PC-3 (cell line): ENCODE measurements around the gene CALHM2. TPM values are rescaled to one million over a fixed set of nuclear protein-coding genes. Genes with fewer than 3 reads are reported as not detected.

ENCODE experiments used
- ATAC-seq: fragments of 200-7000 bp; cut with Tn5 transposase; 2 replicates; pipeline ENCODE4 v1.9.1; 2020; ENCODE audit warnings: mild to moderate bottlenecking, moderate library complexity
- BruUV-seq: library from RNA; stranded (reverse); fragments of 400-500 nt; replicated peaks from 2 replicates; lab custom pipeline; 2021; lab: Mats Ljungman, UMichigan
- CTCF ChIA-PET: fragments of 300-600 bp; sonication (Branson Sonifier 250); formaldehyde crosslinking; loops from one replicate; lab custom pipeline; 2022; ENCODE audit warnings: antibody characterized with exemption; lab: Charles Lee
- POLR2A ChIA-PET: fragments of 300-600 bp; sonication (Branson Sonifier 250); formaldehyde crosslinking; loops from one replicate; lab custom pipeline; 2022; ENCODE audit warnings: antibody characterized with exemption; ENCODE audit not compliant: unreplicated experiment; lab: Charles Lee
- DNase-seq: peaks from one replicate; pipeline ENCODE4 v3.0.0-alpha.2; 2015
- H2AFZ ChIP-seq: fragments of 300-600 bp; sonication (generic); 2 replicates; pipeline ENCODE4 v1.6.0; 2016; ENCODE audit warnings: antibody characterized with exemption, low read length
- H3F3A ChIP-seq: fragments of 300-600 bp; sonication (generic); one replicate; pipeline ENCODE4 v1.6.0; 2017; ENCODE audit warnings: antibody characterized with exemption, low read length, control low read depth, mild to moderate bottlenecking; ENCODE audit not compliant: unreplicated experiment
- H3K27ac ChIP-seq: fragments of 300-600 bp; sonication (generic); 2 replicates; pipeline ENCODE4 v1.5.1; 2016; ENCODE audit warnings: mild to moderate bottlenecking, low read length
- H3K27me3 ChIP-seq: fragments of 300-600 bp; sonication (generic); 2 replicates; pipeline ENCODE4 v1.6.1; 2016; ENCODE audit warnings: low read length, mixed read lengths
- H3K36me3 ChIP-seq: fragments of 300-600 bp; sonication (generic); 2 replicates; pipeline ENCODE4 v1.6.1; 2016; ENCODE audit warnings: low read depth, mixed run types, low read length, mixed read lengths
- H3K4me1 ChIP-seq: fragments of 300-600 bp; sonication (generic); 2 replicates; pipeline ENCODE4 v1.5.1; 2016; ENCODE audit warnings: low read length; ENCODE audit not compliant: insufficient read depth
- H3K4me2 ChIP-seq: fragments of 300-600 bp; sonication (generic); 2 replicates; pipeline ENCODE4 v1.6.0; 2016; ENCODE audit warnings: low read length
- H3K4me3 ChIP-seq: fragments of 300-600 bp; sonication (generic); 2 replicates; pipeline ENCODE4 v1.5.1; 2016; ENCODE audit warnings: mild to moderate bottlenecking, low read length, mixed read lengths
- H3K79me2 ChIP-seq: fragments of 300-600 bp; sonication (generic); 2 replicates; pipeline ENCODE4 v1.6.1; 2017; ENCODE audit warnings: low read length, mixed read lengths
- H3K9ac ChIP-seq: fragments of 300-600 bp; sonication (generic); 2 replicates; pipeline ENCODE4 v1.6.0; 2016; ENCODE audit warnings: mild to moderate bottlenecking, low read length
- H3K9me2 ChIP-seq: fragments of 300-600 bp; sonication (generic); replicated peaks from 2 replicates; pipeline ENCODE4 v1.6.1; 2016; ENCODE audit warnings: mixed run types, low read length, mixed read lengths
- H3K9me3 ChIP-seq: fragments of 300-600 bp; sonication (generic); 2 replicates; pipeline ENCODE4 v1.6.1; 2016; ENCODE audit warnings: low read length, mixed read lengths
- H4K20me1 ChIP-seq: fragments of 300-600 bp; sonication (generic); 2 replicates; pipeline ENCODE4 v1.6.1; 2016; ENCODE audit warnings: low read length, mixed read lengths
- EZH2 ChIP-seq: fragments of 300-600 bp; sonication (generic); IDR thresholded peaks from one replicate; pipeline ENCODE4 v1.6.1; 2017; ENCODE audit warnings: antibody characterized with exemption, mild to moderate bottlenecking, low read length; ENCODE audit not compliant: unreplicated experiment
- EZH2phosphoT487 ChIP-seq: fragments of 300-600 bp; sonication (generic); IDR thresholded peaks from 2 replicates; pipeline ENCODE4 v1.6.1; 2018; ENCODE audit warnings: mild to moderate bottlenecking, antibody characterized with exemption, low read length, borderline replicate concordance
- intact Hi-C: fragments of 100-400 bp; cut with micrococcal nuclease; formaldehyde crosslinking; loops from 2 replicates; pipeline ENCODE4 v1.9.0; 2023
- total RNA-seq: library from RNA; depleted of rRNA; stranded (reverse); fragments of >200 nt; gene quantifications from 2 replicates; pipeline ENCODE4 v1.2.3, GENCODE V29; 2014
- TF ChIP-seq, protein P1 (sequence below): fragments of 300-600 bp; sonication (generic); conservative IDR thresholded peaks from 2 replicates; pipeline ENCODE4 v1.5.1; 2017; ENCODE audit warnings: antibody characterized with exemption, low read depth, mild to moderate bottlenecking, low read length

CALHM2 gene
- total RNA-seq, 1 experiment from 2014 or later: 1.3 TPM

GRCh38 chr10:103463499-103463898 is 11.3 kb upstream of the CALHM2 start:
- H3K9me3 ChIP-seq: no peaks in the 10 kb centered on the region
- no peak for DNase-seq
- intact Hi-C loops: no loop called here
- no peaks in the 10 kb centered on the region for H3K27me3 ChIP-seq
- H3K4me1 ChIP-seq: no peaks in the 10 kb centered on the region
- BruUV-seq: no TSS peak
- no peaks in the 10 kb centered on the region for H3K79me2 ChIP-seq
- H3K36me3 ChIP-seq: no peaks in the 10 kb centered on the region
- H3K4me3 ChIP-seq: no peak overlapping the region
- H3K27ac ChIP-seq: no peak overlapping the region
- H3F3A ChIP-seq: no peaks in the 10 kb centered on the region
- H3K9ac ChIP-seq: no peak overlapping the region
- no peak for TF ChIP-seq EZH2
- TF ChIP-seq, protein P1, sequence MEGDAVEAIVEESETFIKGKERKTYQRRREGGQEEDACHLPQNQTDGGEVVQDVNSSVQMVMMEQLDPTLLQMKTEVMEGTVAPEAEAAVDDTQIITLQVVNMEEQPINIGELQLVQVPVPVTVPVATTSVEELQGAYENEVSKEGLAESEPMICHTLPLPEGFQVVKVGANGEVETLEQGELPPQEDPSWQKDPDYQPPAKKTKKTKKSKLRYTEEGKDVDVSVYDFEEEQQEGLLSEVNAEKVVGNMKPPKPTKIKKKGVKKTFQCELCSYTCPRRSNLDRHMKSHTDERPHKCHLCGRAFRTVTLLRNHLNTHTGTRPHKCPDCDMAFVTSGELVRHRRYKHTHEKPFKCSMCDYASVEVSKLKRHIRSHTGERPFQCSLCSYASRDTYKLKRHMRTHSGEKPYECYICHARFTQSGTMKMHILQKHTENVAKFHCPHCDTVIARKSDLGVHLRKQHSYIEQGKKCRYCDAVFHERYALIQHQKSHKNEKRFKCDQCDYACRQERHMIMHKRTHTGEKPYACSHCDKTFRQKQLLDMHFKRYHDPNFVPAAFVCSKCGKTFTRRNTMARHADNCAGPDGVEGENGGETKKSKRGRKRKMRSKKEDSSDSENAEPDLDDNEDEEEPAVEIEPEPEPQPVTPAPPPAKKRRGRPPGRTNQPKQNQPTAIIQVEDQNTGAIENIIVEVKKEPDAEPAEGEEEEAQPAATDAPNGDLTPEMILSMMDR: no peak
- H2AFZ ChIP-seq: no peak overlapping the region
- H3K9me2 ChIP-seq: no peaks in the 10 kb centered on the region
- no peak overlapping the region for H3K4me2 ChIP-seq
- no peaks in the 10 kb centered on the region for H4K20me1 ChIP-seq
- ChIA-PET CTCF (no interaction called here), POLR2A (no interaction called here)
- no peak for ATAC-seq

GRCh38 chr10:103459615-103460014 is 7.4 kb upstream of the CALHM2 start:
- no peaks in the 10 kb centered on the region for H3F3A ChIP-seq

DNA sequence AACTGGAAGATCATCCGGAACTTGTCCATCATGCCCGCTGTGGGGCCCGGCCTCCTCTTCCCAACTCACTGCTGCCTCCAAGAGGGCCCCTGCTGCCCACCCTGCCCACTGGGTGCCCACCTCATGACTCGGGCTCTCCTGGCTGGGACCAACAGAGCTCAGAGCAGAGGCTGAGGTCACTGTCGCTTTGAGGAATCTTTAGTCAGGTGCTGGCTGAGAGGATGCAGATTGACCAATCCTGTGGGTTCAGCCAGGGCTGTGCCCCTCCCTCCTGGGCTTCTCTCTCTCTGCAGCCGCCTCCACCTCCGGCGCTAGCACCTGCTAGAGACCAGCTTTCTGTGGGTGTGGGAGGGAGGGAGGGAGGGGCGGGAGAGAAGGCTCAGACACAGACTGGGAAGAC is 6.5 kb upstream of the CALHM2 start, which contains the start of gene CALHM1:
TSS of gene CALHM1 (minus strand) at position 181 of the 400 bp plus-strand sequence. CDS start at position 32, 149 bp downstream.
- BruUV-seq: no TSS peak
- Histone ChIP-seq H3F3A (no peaks in the 10 kb centered on the region), H3K27me3 (no peaks in the 10 kb centered on the region), H3K9ac (no peak within 1 kb of the TSS), H3K27ac (no peak within 1 kb of the TSS), H3K4me1 (no peaks in the 10 kb centered on the region), H3K36me3 (no peaks in the 10 kb centered on the region), H3K4me2 (no peak within 1 kb of the TSS), H3K79me2 (no peaks in the 10 kb centered on the region), H3K9me3 (no peaks in the 10 kb centered on the region), H3K9me2 (no peaks in the 10 kb centered on the region), H2AFZ (no peak within 1 kb of the TSS), H3K4me3 (no peak within 1 kb of the TSS), H4K20me1 (no peaks in the 10 kb centered on the region)
- POLR2A ChIA-PET: no interaction called here
- ATAC-seq: no peak
- intact Hi-C loops: no loop called here
- CTCF ChIA-PET: no interaction called here
- no peak for DNase-seq
- TF ChIP-seq, protein P1: no peak

More at GRCh38 chr10:103459615-103460014, 7.4 kb upstream of the CALHM2 start:
- intact Hi-C loops: no loop called here
- Histone ChIP-seq H3K4me2 (no peak overlapping the region), H3K27ac (no peak overlapping the region), H4K20me1 (no peaks in the 10 kb centered on the region), H3K9ac (no peak overlapping the region), H3K79me2 (no peaks in the 10 kb centered on the region), H3K36me3 (no peaks in the 10 kb centered on the region), H3K27me3 (no peaks in the 10 kb centered on the region), H3K4me1 (no peaks in the 10 kb centered on the region), H2AFZ (no peak overlapping the region), H3K9me3 (no peaks in the 10 kb centered on the region), H3K4me3 (no peak overlapping the region), H3K9me2 (no peaks in the 10 kb centered on the region)
- ChIA-PET CTCF (no interaction called here), POLR2A (no interaction called here)
- ATAC-seq: no peak
- DNase-seq: no peak
- no peak for TF ChIP-seq EZH2phosphoT487
- TF ChIP-seq, protein P1: no peak
- no peak for TF ChIP-seq EZH2
- BruUV-seq: no TSS peak
